HCT116 (cell line): ENCODE measurements around the gene CALML6. TPM values are rescaled to one million over a fixed set of nuclear protein-coding genes. Genes with fewer than 3 reads are reported as not detected.

Source experiments
- ATAC-seq: fragments of 200-7000 bp; cut with Tn5 transposase; 2 replicates; pipeline ENCODE4 v1.9.1; 2020; ENCODE audit warnings: mild to moderate bottlenecking, moderate library complexity
- BruUV-seq: library from RNA; stranded (reverse); fragments of 400-500 nt; replicated peaks from 2 replicates; lab custom pipeline; 2021; lab: Mats Ljungman, UMichigan
- CTCF ChIA-PET: fragments of 300-600 bp; sonication (Branson Sonifier 250); formaldehyde crosslinking; loops from one replicate; lab custom pipeline; 2021; ENCODE audit warnings: antibody characterized with exemption; lab: Charles Lee
- POLR2A ChIA-PET: fragments of 300-600, 350-600 bp; sonication (Branson Sonifier 250); formaldehyde crosslinking; loops from one replicate; lab custom pipeline; 2021; ENCODE audit warnings: antibody characterized with exemption; lab: Charles Lee
- RAD21 ChIA-PET, 2 experiments: fragments of 300-600 bp; sonication (Branson Sonifier 250); formaldehyde crosslinking; loops; one replicate each; lab custom pipeline; 2023; ENCODE audit warnings: low total read pairs in 2 of 2; ENCODE audit not compliant: uncharacterized antibody in 2 of 2, unreplicated experiment in 2 of 2, low non-redundant PET in 1 of 2; lab: Charles Lee
- DNase-seq: peaks from one replicate; pipeline ENCODE4 v3.0.0-alpha.2; 2010; ENCODE audit warnings: low read depth, low spot score
- H2AFZ ChIP-seq: fragments of 200-600 bp; shearing (Covaris generic), sonication (generic); 2 replicates; pipeline ENCODE4 v1.6.1; 2017; ENCODE audit warnings: low read depth, mixed run types, mixed read lengths, antibody characterized with exemption, low read length; ENCODE audit not compliant: poor library complexity, severe bottlenecking
- H3K27ac ChIP-seq: 2 replicates; pipeline ENCODE4 v1.5.1; 2012; ENCODE audit warnings: low read depth, low read length
- H3K27me3 ChIP-seq: fragments of 200-600 bp; sonication (generic); 2 replicates; pipeline ENCODE4 v1.6.1; 2016; ENCODE audit warnings: mixed run types, low read length, mixed read lengths; ENCODE audit not compliant: insufficient read depth
- H3K36me3 ChIP-seq, 2 experiments: fragments of 200-500 bp in 1 of 2; fragments of 200-600 bp in 1 of 2; sonication (Bioruptor generic) in 1 of 2; sonication (generic) in 1 of 2; 2 replicates each; pipeline versions ENCODE4 v1.5.1 to v1.6.1; 2014 to 2016; ENCODE audit warnings: low read length in 2 of 2, inconsistent platforms in 1 of 2, mixed read lengths in 1 of 2, mixed run types in 1 of 2; ENCODE audit not compliant: insufficient read depth in 2 of 2, control insufficient read depth in 1 of 2
- H3K4me1 ChIP-seq, 2 experiments: fragments of 200-600 bp in 1 of 2; sonication (generic) in 1 of 2; 2 replicates each; pipeline versions ENCODE4 v1.5.1 to v1.6.1; 2012 to 2017; ENCODE audit warnings: low read length in 2 of 2, inconsistent platforms in 1 of 2, mild to moderate bottlenecking in 1 of 2, mixed read lengths in 1 of 2, mixed run types in 1 of 2, moderate library complexity in 1 of 2; ENCODE audit not compliant: insufficient read depth in 2 of 2, control insufficient read depth in 1 of 2
- H3K4me2 ChIP-seq: fragments of 200-600 bp; sonication (generic); 2 replicates; pipeline ENCODE4 v1.6.1; 2017; ENCODE audit warnings: mixed run types, low read length, mixed read lengths
- H3K4me3 ChIP-seq, 2 experiments: fragments of 200-600 bp in 1 of 2; sonication (generic) in 1 of 2; replicated peaks in 1 of 2; 2 replicates each; pipeline ENCODE4 v1.5.1; 2011 to 2016; ENCODE audit warnings: low read length in 2 of 2, control low read depth in 1 of 2, low read depth in 1 of 2, mild to moderate bottlenecking in 1 of 2, mixed read lengths in 1 of 2, mixed run types in 1 of 2
- H3K79me2 ChIP-seq: fragments of 200-600 bp; sonication (generic); 2 replicates; pipeline ENCODE4 v1.6.1; 2017; ENCODE audit warnings: mild to moderate bottlenecking, mixed run types, low read length, moderate library complexity, mixed read lengths; ENCODE audit not compliant: insufficient read depth
- H3K9ac ChIP-seq: fragments of 200-600 bp; sonication (generic); 2 replicates; pipeline ENCODE4 v1.6.1; 2016; ENCODE audit warnings: low read length, mixed read lengths
- H3K9me2 ChIP-seq: fragments of 200-600 bp; sonication (generic), shearing (Covaris generic); 2 replicates; pipeline ENCODE4 v1.6.1; 2017; ENCODE audit warnings: mixed run types, mild to moderate bottlenecking, moderate library complexity; ENCODE audit not compliant: insufficient read depth
- H3K9me3 ChIP-seq, 2 experiments: fragments of 200-500 bp in 1 of 2; fragments of 200-600 bp in 1 of 2; sonication (Bioruptor generic) in 1 of 2; sonication (generic) in 1 of 2; 2 replicates each; pipeline ENCODE4 v1.6.1; 2014 to 2017; ENCODE audit warnings: low read length in 2 of 2, mixed read lengths in 2 of 2, inconsistent platforms in 1 of 2, low read depth in 1 of 2, mild to moderate bottlenecking in 1 of 2, mixed run types in 1 of 2, moderate library complexity in 1 of 2; ENCODE audit not compliant: control insufficient read depth in 1 of 2, insufficient read depth in 1 of 2
- H4K20me1 ChIP-seq: fragments of 200-600 bp; sonication (generic), shearing (Covaris generic); 2 replicates; pipeline ENCODE4 v1.6.1; 2017; ENCODE audit warnings: mixed run types, mild to moderate bottlenecking, moderate library complexity; ENCODE audit not compliant: insufficient read depth
- EZH2 ChIP-seq: fragments of 200-600 bp; sonication (generic); IDR thresholded peaks from 2 replicates; pipeline ENCODE4 v1.6.1; 2017; ENCODE audit warnings: antibody characterized with exemption, mixed run types
- EZH2phosphoT487 ChIP-seq: fragments of 200-600 bp; IDR thresholded peaks from 2 replicates; pipeline ENCODE4 v1.6.1; 2018; ENCODE audit warnings: antibody characterized with exemption, borderline replicate concordance
- JUND ChIP-seq: IDR thresholded peaks from 2 replicates; pipeline ENCODE4 v1.6.1; 2012
- REST ChIP-seq: IDR thresholded peaks from 2 replicates; pipeline ENCODE4 v1.6.1; 2012; ENCODE audit warnings: low read depth
- ZNF274 ChIP-seq: fragments of 200-500 bp; sonication (Bioruptor generic); IDR thresholded peaks from 2 replicates; pipeline ENCODE4 v1.6.1; 2014; ENCODE audit warnings: mild to moderate bottlenecking, low read depth, low read length, inconsistent platforms
- intact Hi-C: fragments of 100-400 bp; cut with micrococcal nuclease; formaldehyde crosslinking; loops from 2 replicates; pipeline ENCODE4 v1.10.0; 2022
- total RNA-seq: library from RNA; stranded (reverse); gene quantifications from one replicate; pipeline ENCODE4 v1.2.1, GENCODE V29; 2021; ENCODE audit not compliant: unreplicated experiment
- TF ChIP-seq, protein P1 (sequence below): IDR thresholded peaks from 2 replicates; pipeline ENCODE4 v1.6.1; 2012

The CALML6 gene
- total RNA-seq, 1 experiment from 2014 or later: 2.3 TPM

GRCh38 chr1:1926886-1927660 is 12.0 kb downstream of the CALML6 start:
- CTCF ChIA-PET: no interaction called here
- TF ChIP-seq EZH2: no peak
- TF ChIP-seq EZH2phosphoT487: no peak
- TF ChIP-seq, protein P1, sequence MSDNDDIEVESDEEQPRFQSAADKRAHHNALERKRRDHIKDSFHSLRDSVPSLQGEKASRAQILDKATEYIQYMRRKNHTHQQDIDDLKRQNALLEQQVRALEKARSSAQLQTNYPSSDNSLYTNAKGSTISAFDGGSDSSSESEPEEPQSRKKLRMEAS: no peak
- TF ChIP-seq REST: no peak
- TF ChIP-seq JUND: no peak
- TF ChIP-seq ZNF274: no peak
- POLR2A ChIA-PET: no interaction called here
- H3K4me1 ChIP-seq: no peaks in the 10 kb centered on the region
- no peak overlapping the region for H3K9ac ChIP-seq
- no TSS peak for BruUV-seq
- ATAC-seq (no peak), DNase-seq (no peak)
- no peaks in the 10 kb centered on the region for H4K20me1 ChIP-seq
- RAD21 ChIA-PET: no interaction called here
- H3K79me2 ChIP-seq: no peaks in the 10 kb centered on the region
- no peak overlapping the region for H3K27ac ChIP-seq
- H3K36me3 ChIP-seq: no peaks in the 10 kb centered on the region
- no peak overlapping the region for H2AFZ ChIP-seq
- H3K4me3 ChIP-seq: no peak overlapping the region
- H3K4me2 ChIP-seq: no peak overlapping the region
- no peaks in the 10 kb centered on the region for H3K9me2 ChIP-seq
- intact Hi-C loops: no loop called here
- no peaks in the 10 kb centered on the region for H3K9me3 ChIP-seq
- no peaks in the 10 kb centered on the region for H3K27me3 ChIP-seq
